Measurements from ENCODE around the gene LCE1F. TPM values are rescaled to one million over a fixed set of nuclear protein-coding genes. Genes with fewer than 3 reads are reported as not detected.

The LCE1F gene, protein sequence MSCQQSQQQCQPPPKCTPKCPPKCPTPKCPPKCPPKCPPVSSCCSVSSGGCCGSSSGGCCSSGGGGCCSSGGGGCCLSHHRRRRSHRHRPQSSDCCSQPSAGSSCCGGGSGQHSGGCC
- not detected for total RNA-seq
- long read RNA-seq, donor 1 = 0 reads
- long read RNA-seq, donor 2 = 0 reads

DNA sequence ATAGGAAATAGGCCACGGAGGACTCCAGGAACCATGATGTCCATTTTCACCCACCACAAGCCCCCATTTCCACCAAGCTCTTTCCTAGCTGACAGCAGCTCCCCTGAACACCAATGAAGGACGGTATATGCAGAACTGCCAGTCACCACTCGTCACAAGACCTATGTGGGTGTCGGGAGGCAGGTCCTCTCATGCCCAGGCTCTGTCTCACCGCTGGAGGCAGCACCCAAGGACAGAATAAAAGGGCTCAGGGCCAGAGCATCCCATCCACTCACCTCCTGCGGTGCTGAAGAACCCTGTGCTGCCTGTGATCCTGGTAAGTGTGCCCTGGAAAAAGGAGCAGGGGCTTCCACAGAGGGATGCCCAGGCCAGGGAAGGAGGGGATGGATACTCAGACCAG is at the start of gene LCE1F:
Gene LCE1F, plus strand, starts transcription at position 266 of the 400 bp plus-strand sequence. CDS start 1,232 bp downstream, outside the sequence.
- no peak for DNase-seq
- Histone ChIP-seq H3K9me3 (no peaks in the 10 kb centered on the region), H3K36me3 (ENCODE audit: low read depth) (no peaks in the 10 kb centered on the region), H3K4me1 (ENCODE audit: low read depth) (no peaks in the 10 kb centered on the region), H3K4me3 (no peak within 1 kb of the TSS)
- TF ChIP-seq, protein P1, sequence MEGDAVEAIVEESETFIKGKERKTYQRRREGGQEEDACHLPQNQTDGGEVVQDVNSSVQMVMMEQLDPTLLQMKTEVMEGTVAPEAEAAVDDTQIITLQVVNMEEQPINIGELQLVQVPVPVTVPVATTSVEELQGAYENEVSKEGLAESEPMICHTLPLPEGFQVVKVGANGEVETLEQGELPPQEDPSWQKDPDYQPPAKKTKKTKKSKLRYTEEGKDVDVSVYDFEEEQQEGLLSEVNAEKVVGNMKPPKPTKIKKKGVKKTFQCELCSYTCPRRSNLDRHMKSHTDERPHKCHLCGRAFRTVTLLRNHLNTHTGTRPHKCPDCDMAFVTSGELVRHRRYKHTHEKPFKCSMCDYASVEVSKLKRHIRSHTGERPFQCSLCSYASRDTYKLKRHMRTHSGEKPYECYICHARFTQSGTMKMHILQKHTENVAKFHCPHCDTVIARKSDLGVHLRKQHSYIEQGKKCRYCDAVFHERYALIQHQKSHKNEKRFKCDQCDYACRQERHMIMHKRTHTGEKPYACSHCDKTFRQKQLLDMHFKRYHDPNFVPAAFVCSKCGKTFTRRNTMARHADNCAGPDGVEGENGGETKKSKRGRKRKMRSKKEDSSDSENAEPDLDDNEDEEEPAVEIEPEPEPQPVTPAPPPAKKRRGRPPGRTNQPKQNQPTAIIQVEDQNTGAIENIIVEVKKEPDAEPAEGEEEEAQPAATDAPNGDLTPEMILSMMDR (IDR thresholded peaks at IDR 0.05) = no peak
- ATAC-seq = no peak
- intact Hi-C loops (cut with DNase I, micrococcal nuclease) = no loop called here

DNA sequence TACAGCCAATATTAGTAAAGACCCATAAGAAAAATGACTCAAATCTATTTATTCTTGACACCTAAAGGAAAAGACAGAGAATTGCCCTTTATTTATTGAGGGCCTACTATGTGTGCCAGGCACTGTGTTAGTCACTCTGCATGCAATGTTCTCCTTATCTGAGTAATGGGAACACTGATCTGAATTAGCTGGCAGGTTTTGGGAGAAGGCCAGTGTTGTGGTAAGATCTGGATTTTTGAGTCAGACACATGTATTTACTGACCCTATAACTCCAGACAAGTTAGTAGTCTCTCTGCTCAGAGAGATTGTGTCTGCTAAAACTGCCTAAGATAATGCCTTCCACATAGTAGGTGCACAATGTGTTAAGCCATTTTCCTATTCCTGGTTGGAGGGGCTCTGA is 49.7 kb upstream of the LCE1F start:
- DNase-seq (no peak), ATAC-seq (no peak)
- TF ChIP-seq, protein P1 (IDR thresholded peaks at IDR 0.05) = no peak
- Histone ChIP-seq H3K4me3 (no peak overlapping the region), H3K36me3 (ENCODE audit: low read depth) (no peaks in the 10 kb centered on the region), H3K9me3 (no peaks in the 10 kb centered on the region), H3K4me1 (ENCODE audit: low read depth) (no peaks in the 10 kb centered on the region)
- intact Hi-C loops (cut with DNase I, micrococcal nuclease) = no loop called here

DNA sequence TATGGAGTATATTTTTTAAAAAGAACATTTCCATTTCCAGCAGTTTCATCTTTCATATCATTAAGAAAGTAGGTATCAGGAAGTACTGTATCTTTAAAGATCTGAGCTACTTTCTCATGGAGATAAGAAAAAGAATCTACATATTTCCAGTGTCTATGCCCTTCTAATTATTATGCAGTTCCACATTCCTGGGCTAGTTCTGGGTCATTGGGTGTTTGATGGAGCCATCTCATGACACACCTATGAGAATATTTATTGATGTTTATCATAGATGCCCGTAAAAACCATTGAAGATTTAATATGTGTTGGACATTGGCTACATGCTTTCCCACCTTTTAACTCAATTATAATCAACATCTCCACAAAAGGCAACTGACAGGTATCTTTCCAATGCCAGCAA is 46.0 kb upstream of the LCE1F start:
- Histone ChIP-seq H3K4me3 (no peak overlapping the region), H3K36me3 (ENCODE audit: low read depth) (no peaks in the 10 kb centered on the region), H3K4me1 (ENCODE audit: low read depth) (no peaks in the 10 kb centered on the region), H3K9me3 (no peaks in the 10 kb centered on the region)
- no peak for DNase-seq
- TF ChIP-seq, protein P1 (IDR thresholded peaks at IDR 0.05) = no peak
- intact Hi-C loops (cut with DNase I, micrococcal nuclease) = no loop called here
- no peak for ATAC-seq

DNA sequence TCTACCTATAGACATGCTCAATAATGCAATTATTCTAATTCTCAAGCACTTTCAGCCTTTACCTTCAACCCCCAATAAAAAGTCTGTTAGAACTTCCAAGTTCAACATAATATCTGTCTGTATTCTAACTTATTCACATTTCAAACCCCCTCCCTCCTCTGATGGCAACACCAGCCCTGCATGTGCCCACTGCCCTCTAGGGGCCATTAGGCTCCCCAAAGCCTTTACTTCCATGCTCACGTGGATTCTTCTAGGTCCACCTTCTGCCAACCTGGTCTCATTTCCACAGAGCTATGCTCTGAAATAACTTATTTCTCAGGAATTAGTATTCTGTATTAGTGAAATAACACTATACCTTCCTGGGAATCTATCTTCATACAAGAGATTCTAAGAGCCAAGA is 39.3 kb upstream of the LCE1F start:
- TF ChIP-seq, protein P1 (IDR thresholded peaks at IDR 0.05) = no peak
- H3K9me3 ChIP-seq = no peaks in the 10 kb centered on the region
- H3K4me1 ChIP-seq (ENCODE audit: low read depth) = no peaks in the 10 kb centered on the region
- DNase-seq (no peak), ATAC-seq (no peak)
- no peaks in the 10 kb centered on the region for H3K36me3 ChIP-seq (ENCODE audit: low read depth)
- no peak overlapping the region for H3K4me3 ChIP-seq
- intact Hi-C loops (cut with DNase I, micrococcal nuclease) = no loop called here

DNA sequence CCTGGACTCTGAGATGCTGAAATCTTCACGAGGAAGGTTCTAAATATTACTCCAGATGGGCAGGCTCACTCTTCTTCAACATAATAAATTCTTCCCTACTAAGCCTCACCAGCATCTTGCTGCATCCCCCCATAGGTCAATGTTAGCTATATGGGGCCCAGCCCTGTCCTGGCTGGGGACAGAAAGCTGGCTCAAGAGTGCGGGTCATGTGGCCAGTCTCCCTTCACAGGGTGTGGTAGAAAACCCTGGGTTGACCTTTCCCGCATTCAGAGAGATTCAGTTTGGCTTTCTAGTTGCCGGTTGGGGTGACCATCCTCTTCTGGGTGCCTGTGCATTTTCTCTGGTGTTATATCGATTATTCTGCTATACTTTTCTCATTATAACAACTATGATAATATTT is 36.9 kb upstream of the LCE1F start:
- DNase-seq (no peak), ATAC-seq (no peak)
- Histone ChIP-seq H3K4me1 (ENCODE audit: low read depth) (no peaks in the 10 kb centered on the region), H3K4me3 (no peak overlapping the region), H3K9me3 (no peaks in the 10 kb centered on the region), H3K36me3 (ENCODE audit: low read depth) (no peaks in the 10 kb centered on the region)
- intact Hi-C loops (cut with DNase I, micrococcal nuclease) = no loop called here
- TF ChIP-seq, protein P1 (IDR thresholded peaks at IDR 0.05) = no peak

DNA sequence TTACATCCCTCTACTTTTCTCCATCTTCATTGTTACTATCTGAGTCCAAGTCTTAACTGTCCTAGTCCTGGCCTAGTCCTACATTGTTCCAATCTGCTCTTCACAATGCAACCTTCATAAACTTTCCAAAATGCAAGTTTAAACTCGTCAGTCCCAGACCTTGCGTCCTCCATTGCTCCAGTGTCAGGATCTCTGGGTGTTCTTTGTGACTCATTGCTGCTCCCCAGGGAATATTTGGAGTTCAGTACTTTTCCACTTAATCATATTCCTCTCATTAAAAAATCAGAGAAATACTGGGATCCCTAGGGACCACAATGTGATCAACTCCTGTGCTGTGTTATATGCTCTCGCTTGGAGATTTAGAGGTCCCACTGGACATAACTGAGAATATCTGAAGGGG is 35.1 kb upstream of the LCE1F start:
- H3K9me3 ChIP-seq = no peaks in the 10 kb centered on the region
- H3K36me3 ChIP-seq (ENCODE audit: low read depth) = no peaks in the 10 kb centered on the region
- DNase-seq (no peak), ATAC-seq (no peak)
- TF ChIP-seq, protein P1 (IDR thresholded peaks at IDR 0.05) = no peak
- intact Hi-C loops (cut with DNase I, micrococcal nuclease) = no loop called here
- H3K4me3 ChIP-seq = no peak overlapping the region
- H3K4me1 ChIP-seq (ENCODE audit: low read depth) = no peaks in the 10 kb centered on the region

Data from mucosa of descending colon (tissue), 3 donors.